ENCODE data around the gene UBL5.
"Not testable (repeated sequence)": the region's sequence is repeated elsewhere in the genome, so short reads cannot be mapped to it uniquely, and the experiment has no call there.

Gene UBL5

DNA sequence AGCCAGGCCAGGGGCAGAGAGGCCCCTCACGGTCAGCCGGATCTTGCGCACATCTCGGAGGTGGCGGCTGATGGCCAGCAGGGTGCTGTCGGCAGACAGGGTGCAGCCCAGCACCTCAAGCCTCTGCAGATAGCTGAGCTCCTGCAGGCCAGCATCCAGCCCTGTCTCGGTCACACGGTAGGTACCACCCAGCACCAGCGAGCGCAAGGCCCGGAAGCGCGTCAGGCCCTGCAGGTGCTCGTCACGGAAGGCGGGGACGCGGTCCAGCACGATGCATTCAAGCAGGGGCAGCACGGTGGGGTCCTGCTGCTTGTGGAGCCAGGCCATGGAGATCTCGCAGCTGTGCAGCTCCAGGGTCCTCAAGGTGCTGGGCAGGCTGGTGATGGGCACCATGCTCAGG lies 16.6 kb upstream of the UBL5 start:
- no peak for DNase-seq (ENCODE audit: low spot score)

- DNase-seq (ENCODE audit: low spot score), result no peak
Observed at GRCh38 chr19:9818175-9818733, 9.5 kb upstream of the UBL5 start.

- DNase-seq (ENCODE audit: low spot score), result peak; percentile 99
Observed at GRCh38 chr19:9818734-9819595, 8.8 kb upstream of the UBL5 start, which contains the start of gene FBXL12. FBXL12 (minus strand) TSS chr19:9819079; CDS start chr19:9818813, 266 bp downstream.

- DNase-seq (ENCODE audit: low spot score), result no peak
Observed at GRCh38 chr19:9819596-9819909, 8.2 kb upstream of the UBL5 start.

DNA sequence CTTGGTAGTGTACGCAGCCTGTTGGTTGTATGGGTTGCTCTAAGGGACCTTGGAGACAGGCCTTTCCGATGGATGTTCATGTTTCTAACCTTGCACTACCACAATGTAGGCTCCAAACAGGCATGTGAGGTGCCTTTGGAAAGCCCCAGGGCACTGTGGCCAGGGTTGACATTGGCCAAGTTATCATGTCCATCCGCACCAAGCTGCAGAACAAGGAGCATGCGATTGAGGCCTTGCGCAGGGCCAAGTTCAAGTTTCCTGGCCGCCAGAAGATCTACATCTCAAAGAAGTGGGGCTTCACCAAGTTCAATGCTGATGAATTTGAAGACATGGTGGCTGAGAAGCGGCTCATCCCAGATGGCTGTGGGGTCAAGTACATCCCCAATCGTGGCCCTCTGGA lies 7.7 kb upstream of the UBL5 start:
- DNase-seq (ENCODE audit: low spot score), result not testable (repeated sequence)

DNA sequence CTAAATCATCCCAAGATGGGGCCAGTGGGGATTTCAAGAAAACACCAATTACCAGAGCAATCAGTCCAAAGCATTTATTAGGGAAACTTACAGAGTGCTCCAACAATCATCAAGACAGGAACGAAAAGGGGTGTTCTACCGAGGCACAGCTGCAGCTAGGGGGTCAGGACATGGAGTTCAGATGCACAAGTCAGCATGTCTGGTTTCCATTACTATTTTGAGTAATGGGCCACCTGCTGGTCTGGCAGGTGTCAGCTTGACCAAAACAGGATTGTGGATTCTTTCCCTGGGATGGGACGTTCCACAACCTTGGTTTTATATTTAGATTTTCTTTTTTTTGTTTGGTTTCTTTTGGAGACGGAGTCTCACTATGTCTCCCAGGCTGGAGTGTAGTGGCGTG lies 3.9 kb upstream of the UBL5 start:
- DNase-seq (ENCODE audit: low spot score), result no peak

DNA sequence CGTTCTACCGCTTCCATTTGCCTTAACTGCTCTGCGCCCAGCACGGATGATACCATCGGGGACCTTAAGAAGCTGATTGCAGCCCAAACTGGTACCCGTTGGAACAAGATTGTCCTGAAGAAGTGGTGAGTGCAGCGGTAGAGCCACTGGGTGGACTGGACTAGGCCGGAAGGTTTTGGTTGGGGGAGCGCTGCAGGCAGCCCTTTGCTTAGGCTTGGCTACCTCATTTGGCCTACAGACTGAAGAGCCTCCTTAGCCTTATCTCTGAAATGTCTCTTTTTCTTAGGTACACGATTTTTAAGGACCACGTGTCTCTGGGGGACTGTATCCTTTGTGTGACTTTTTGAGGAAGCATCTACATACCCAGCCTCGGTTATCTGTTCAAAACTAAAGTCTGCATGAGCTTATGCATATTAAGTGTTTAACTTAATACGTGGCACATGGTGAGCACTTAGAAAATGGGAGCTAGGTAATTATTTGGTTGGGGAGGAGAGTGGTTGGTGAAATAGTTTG lies 889 bp downstream of the UBL5 start:
- DNase-seq (ENCODE audit: low spot score), result no peak

DNA sequence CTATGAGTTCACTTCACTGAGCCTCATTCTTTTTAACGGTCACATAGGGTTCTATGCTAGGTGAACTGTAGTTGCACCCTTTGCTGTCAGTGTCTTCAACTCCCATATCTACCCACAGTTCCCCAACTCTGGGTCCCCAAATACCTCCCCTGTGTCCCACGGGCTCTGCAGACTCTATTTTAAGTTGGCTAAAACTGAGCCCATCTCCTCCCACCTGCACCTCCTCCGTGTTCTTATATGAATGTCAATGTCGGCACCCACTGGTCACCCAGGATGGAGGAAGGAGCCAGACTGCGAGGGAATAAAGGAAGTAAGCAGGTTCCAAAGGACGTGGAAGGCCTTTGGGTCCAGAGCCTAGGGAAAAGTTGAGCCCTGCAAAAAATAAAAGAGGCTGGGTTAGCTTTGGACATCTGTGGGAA lies 6.6 kb downstream of the UBL5 start:
- DNase-seq (ENCODE audit: low spot score), result no peak

DNA sequence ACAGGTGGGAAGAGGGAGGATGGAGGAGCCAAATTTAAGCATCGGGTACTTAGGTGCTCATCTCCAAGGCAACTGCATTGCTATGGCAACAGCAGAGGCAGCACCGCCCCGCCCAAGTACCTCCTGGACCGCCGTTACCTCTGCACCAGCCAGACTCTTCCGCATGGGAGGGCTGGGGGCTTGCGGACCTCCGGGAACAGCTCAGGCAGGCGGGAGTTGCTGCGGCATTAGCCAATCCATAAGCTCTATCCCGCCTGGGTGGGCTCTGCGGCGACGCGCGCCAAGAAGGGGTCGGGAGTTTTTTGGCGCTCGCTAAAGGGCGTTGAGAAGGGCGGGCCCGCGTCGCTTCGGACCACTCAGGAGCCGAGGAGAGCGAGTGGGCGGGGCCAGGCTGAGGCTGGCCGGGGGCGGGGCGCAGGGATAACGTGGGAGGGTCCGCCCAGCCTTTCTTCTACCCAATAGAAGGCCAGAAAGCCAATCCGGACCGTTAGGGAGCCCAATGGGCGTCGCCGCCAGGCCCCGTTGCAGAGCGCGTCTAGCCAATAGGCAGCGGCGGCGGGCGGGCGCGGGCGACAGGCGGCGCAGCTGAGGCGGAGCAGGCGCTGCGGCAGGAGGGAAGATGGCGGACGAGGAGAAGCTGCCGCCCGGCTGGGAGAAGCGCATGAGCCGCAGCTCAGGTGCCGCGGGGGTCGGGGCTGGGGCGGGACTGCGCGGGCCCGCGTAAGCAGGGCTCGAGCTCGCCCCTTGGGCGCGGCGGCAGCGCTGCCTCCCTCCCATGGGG lies 7.2 kb downstream of the UBL5 start, which contains the start of gene PIN1:
PIN1 (plus strand) TSS at position 593 of the 781 bp plus-strand sequence; CDS start at position 620, 27 bp downstream.
- DNase-seq (ENCODE audit: low spot score), result peak; percentile 98

GRCh38 chr19:9835507-9835949 lies 7.8 kb downstream of the UBL5 start:
- no peak for DNase-seq (ENCODE audit: low spot score)

DNA sequence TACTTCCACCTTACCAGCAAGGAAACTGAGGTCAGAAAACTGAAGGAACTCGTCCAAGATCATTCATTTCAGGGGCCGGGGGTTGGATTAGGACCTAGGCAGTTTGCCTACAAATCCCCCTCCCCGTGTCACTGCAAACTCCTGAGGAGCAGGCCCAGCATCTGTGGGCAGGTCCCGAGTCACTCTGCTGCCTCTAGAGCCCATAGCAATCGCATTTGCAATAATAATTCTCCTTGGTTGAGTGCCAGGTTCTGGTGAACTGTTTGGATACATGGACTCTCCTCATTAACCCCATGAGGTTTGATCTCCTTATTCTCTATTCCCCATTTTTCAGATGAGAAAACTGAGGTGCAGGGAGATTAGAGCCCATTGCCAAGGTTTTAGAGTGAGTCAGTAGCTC lies 8.3 kb downstream of the UBL5 start:
- DNase-seq (ENCODE audit: low spot score), result no peak

GRCh38 chr19:9838324-9838723 lies 10.6 kb downstream of the UBL5 start:
- no peak for DNase-seq (ENCODE audit: low spot score)

GRCh38 chr19:9839415-9839814 lies 11.7 kb downstream of the UBL5 start:
- DNase-seq (ENCODE audit: low spot score), result no peak

DNA sequence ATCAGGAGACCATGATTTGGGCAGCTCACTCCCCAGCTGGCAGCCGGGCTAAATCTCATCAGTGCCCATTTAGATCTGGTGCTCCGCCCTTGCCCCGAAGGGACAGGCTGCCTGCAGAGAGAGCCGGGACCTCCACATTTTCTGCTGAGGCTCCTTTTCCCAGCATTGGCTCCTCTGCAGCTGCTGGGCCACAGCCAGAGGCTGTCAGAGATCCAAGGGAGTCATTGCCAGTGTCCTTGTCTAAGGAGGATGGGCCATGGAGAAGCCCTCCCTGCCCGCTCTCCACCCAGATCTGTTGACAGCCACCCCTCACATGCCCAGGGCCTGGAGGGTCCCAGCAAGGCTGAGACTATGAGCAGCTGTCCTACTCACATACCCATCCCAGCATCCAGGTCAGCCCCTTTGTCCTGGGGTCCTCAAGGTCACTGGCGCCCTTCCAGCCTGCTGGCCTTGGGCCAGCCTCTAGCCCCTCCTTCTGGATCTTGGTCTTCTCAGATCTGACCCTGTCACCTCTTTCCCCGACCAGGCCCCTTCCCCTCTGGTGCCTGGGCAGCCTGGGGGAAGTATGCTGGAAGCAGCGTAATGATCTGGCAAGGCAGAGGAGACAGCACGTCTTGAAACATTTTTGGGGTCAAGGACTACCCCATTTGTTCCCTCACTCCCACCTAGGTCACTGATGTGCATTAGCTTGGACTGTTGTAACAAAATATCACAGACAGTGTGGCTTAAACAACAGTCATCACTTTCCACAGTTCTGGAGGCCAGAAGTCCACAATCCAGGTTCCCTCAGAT lies 15.3 kb downstream of the UBL5 start:
- DNase-seq (ENCODE audit: low spot score), result no peak

DNA sequence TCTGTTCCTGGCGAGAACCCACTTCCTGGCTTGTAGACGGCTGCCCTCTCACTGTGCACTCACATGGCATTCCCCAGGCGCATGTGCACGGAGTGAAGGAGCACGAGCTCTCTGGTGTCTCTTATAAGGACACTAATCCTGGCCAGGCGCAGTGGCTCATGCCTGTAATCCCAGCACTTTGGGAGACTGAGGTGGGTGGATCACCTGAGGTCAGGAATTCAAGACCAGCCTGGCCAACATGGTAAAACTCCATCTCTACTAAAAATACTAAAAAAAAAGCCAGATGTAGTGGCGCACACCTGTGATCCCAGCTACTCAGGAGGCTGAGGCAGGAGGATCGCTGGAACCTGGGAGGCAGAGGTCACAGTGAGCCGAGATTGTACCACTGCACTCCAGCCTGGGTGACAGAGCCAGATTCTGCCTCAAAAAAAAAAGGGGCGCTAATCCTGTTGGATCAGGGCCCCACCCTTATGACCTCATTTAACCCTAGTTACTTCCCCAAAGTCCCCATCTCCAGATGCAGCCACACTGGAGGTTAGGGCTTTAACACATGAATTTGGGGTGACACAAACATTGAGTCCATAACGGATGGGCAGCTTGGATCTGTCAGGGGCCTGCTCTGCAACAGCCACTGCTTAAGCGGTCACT lies 16.0 kb downstream of the UBL5 start:
- not testable (repeated sequence) for DNase-seq (ENCODE audit: low spot score)

DNA sequence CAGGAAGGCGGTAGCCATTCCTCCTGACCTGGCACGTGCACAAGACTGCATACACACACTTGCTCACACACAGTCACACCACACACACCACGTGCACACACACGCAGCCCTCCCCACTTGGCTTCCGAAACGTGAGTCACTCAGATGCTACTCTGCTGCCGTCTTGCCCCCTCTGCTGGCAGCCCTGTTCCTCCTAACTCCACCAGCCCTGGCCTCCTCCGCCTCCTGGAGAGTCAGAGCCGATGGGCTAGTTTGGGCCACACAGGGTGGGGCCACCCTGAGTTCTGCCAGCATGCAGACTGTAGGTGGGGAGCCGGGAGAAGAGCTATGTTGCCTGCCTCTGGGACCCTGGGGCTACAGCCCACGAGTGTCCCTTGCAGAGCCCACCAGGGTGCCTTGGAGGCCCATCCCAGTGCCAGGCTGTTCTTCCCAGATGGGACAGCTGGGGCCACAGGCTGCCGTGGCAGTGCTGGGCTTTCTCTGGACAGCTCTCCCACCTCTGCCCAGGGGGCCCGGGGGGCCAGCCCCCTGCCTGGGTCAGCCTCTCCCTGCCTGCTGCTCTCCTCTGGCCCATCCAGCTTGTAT lies 19.5 kb downstream of the UBL5 start:
- DNase-seq (ENCODE audit: low spot score), result no peak

GRCh38 chr19:9848060-9848459 lies 20.3 kb downstream of the UBL5 start:
- DNase-seq (ENCODE audit: low spot score), result no peak

GRCh38 chr19:9848762-9849161 lies 21.0 kb downstream of the UBL5 start:
- DNase-seq (ENCODE audit: low spot score), result no peak

DNA sequence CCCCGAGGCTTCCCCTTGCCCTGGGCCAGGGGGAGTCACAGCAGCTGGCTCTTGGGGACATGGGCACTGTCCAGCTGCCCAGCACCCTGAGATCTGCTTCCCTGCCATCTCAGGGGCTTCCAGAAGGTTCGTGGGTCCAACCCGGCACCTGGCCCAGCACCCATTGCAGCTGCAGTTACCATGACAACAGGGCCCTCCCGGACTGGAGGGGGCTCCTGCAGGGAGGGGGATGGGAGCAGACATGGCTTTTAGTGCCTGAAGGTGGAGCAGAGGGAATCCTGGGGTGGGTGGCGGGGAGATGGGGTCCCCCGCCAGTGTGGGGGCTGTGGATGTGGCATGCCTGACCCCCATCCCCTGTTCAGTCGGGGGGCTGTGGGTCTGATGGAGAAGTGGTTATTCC lies 22.1 kb downstream of the UBL5 start:
- DNase-seq (ENCODE audit: low spot score), result no peak

DNA sequence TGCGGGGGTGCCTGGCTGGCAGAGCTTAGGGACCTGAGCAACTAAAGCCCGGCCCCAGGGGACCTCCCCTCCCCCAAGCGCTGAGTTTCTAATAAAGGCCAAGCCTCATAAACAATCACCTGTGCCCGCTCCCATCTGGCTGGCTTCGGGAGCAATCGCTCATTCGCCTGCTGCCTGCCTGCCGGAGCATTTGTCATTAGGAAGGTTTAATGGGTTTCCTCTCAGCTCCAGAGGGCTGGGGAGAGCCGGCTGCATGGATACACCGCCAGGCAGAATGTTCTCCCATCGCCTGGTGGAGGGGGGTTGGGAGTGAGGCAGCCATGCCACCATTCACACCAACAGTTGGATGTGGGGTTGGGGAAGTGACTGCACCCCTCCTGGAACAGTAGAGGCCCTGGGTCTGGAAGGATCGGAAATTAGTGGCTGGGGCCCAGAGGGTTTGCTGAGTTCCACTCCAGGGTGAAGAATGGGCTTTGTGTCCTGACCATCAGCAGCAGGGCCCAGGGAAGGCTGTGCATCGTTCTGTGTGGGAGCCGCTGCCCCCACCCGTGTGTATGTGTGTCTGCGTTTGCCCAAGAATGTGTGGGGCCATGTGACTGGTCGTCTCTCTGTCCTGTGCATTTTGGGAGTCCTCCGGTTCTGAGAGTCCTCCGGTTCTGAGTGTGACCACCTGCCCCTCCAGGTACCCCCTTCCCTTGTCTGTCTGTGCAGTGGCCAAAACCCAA lies 22.7 kb downstream of the UBL5 start:
- no peak for DNase-seq (ENCODE audit: low spot score)
